LoVo (cell line): ENCODE results near the gene FYB1.

Source experiments
- DNase-seq: peaks from one replicate; pipeline ENCODE4 v3.0.0-alpha.2; 2016; ENCODE audit warnings: low spot score

Gene FYB1

GRCh38 chr5:39083968-39084367 lies 135.4 kb downstream of the FYB1 start:
- DNase-seq = no peak

GRCh38 chr5:39082995-39083394 lies 136.4 kb downstream of the FYB1 start:
- no peak for DNase-seq

- peak; percentile 61 for DNase-seq
Observed at GRCh38 chr5:39080597-39081204, 138.7 kb downstream of the FYB1 start.

- no peak for DNase-seq
Observed at GRCh38 chr5:39080168-39080567, 139.2 kb downstream of the FYB1 start.

- no peak for DNase-seq
Observed at GRCh38 chr5:39079147-39079546, 140.2 kb downstream of the FYB1 start.

GRCh38 chr5:39076757-39077728 lies 142.3 kb downstream of the FYB1 start:
- DNase-seq = peak; percentile 70

- DNase-seq = no peak
Observed at GRCh38 chr5:39076101-39076756, 143.1 kb downstream of the FYB1 start.

GRCh38 chr5:39074017-39074814 lies 145.1 kb downstream of the FYB1 start, which contains the start of gene RICTOR:
Gene RICTOR (minus strand): TSS chr5:39074399. CDS start chr5:39074377, 22 bp downstream.
- DNase-seq = peak; percentile 94

GRCh38 chr5:39073767-39074016 lies 145.7 kb downstream of the FYB1 start:
- DNase-seq = peak; percentile 11

GRCh38 chr5:39072925-39073766 lies 146.2 kb downstream of the FYB1 start:
- DNase-seq = peak; percentile 58

GRCh38 chr5:39068099-39068498 lies 151.3 kb downstream of the FYB1 start:
- DNase-seq = no peak

- DNase-seq = no peak
Observed at GRCh38 chr5:39064450-39064849, 154.9 kb downstream of the FYB1 start.

GRCh38 chr5:39063037-39063436 lies 156.3 kb downstream of the FYB1 start:
- DNase-seq = no peak

- no peak for DNase-seq
Observed at GRCh38 chr5:39062530-39062929, 156.8 kb downstream of the FYB1 start.

- DNase-seq = no peak
Observed at GRCh38 chr5:39062104-39062503, 157.3 kb downstream of the FYB1 start.

GRCh38 chr5:39059064-39059463 lies 160.3 kb downstream of the FYB1 start:
- no peak for DNase-seq

GRCh38 chr5:39058178-39058921 lies 161.0 kb downstream of the FYB1 start:
- no peak for DNase-seq

- DNase-seq = no peak
Observed at GRCh38 chr5:39057734-39058133, 161.6 kb downstream of the FYB1 start.

GRCh38 chr5:39055768-39056398 lies 163.5 kb downstream of the FYB1 start:
- DNase-seq = no peak
